Measurements from ENCODE around the gene IFITM1.

DNA sequence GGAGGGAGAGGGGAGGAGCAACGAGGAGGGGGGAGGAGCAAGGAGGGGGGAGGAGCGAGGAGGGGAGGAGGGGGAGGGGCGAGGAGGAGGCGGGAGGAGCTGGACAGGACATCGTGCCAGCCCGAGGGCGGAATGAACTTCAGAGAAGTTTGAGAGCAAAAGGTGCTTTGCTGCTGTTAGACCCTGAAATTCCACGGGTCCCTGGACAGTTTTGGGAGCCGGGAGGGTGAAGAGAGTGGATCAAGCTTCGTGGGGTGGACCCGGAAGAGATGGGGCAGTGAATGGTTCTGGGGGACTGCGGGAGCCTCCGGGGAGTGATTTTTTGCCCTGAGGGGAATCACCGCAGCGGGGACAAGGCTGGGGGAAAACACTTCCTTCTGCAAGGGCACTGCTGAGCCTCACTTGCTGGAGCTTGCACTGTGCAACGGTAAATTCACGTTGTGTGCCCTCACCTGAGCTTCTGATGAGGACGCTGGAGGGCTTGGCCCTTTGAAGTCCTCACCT is 46.3 kb upstream of the IFITM1 start:
- TF ChIP-seq, protein P1, sequence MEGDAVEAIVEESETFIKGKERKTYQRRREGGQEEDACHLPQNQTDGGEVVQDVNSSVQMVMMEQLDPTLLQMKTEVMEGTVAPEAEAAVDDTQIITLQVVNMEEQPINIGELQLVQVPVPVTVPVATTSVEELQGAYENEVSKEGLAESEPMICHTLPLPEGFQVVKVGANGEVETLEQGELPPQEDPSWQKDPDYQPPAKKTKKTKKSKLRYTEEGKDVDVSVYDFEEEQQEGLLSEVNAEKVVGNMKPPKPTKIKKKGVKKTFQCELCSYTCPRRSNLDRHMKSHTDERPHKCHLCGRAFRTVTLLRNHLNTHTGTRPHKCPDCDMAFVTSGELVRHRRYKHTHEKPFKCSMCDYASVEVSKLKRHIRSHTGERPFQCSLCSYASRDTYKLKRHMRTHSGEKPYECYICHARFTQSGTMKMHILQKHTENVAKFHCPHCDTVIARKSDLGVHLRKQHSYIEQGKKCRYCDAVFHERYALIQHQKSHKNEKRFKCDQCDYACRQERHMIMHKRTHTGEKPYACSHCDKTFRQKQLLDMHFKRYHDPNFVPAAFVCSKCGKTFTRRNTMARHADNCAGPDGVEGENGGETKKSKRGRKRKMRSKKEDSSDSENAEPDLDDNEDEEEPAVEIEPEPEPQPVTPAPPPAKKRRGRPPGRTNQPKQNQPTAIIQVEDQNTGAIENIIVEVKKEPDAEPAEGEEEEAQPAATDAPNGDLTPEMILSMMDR (IDR thresholded peaks at IDR 0.05 in 4 of 5, conservative IDR thresholded peaks at IDR 0.05 in 1 of 5): no peak
- TF ChIP-seq POLR2A (IDR thresholded peaks at IDR 0.05): no peak

Data from gastrocnemius medialis (tissue), 4 donors.